ENCODE measurements around the gene GRAMD1B. TPM values are rescaled to one million over a fixed set of nuclear protein-coding genes. Genes with fewer than 3 reads are reported as not detected.
"Not testable (repeated sequence)": the region's sequence is repeated elsewhere in the genome, so short reads cannot be mapped to it uniquely, and the experiment has no call there.

Gene GRAMD1B
- total and polyA plus RNA-seq, 2 donors from 2014 or later: 4.4 to 18.2 TPM

- H3K9ac ChIP-seq (ENCODE audit: low read length in 3 of 3): no peak overlapping the region
- H3K9me3 ChIP-seq (ENCODE audit: control insufficient read depth in 2 of 3, insufficient read depth in 1 of 3, low read length in 3 of 3): no peaks in the 10 kb centered on the region
- DNase-seq (peak; percentile 90 to 95 (median 94)), FAIRE-seq (peak; percentile 33)
- peak; percentile 80 for TF ChIP-seq CTCF (IDR thresholded peaks at IDR 0.05; ENCODE audit: borderline replicate concordance, extremely low read depth, insufficient read depth)
- H3K27ac ChIP-seq (ENCODE audit: low read depth in 2 of 2, low read length in 2 of 2): no peak overlapping the region
- intact Hi-C loops (cut with DNase I): loop anchor here (5.0 to 10.0 kb wide), 2 partner anchors 66 to 194 kb away; no protein-coding TSS in a partner anchor
- no peaks in the 10 kb centered on the region for H3K27me3 ChIP-seq (ENCODE audit: control insufficient read depth, insufficient read depth, low read length)
- no peaks in the 10 kb centered on the region for H3K36me3 ChIP-seq (ENCODE audit: control insufficient read depth in 2 of 3, insufficient read depth in 3 of 3, low read length in 3 of 3)
- no peaks in the 10 kb centered on the region for H3K4me1 ChIP-seq (ENCODE audit: control insufficient read depth in 2 of 3, insufficient read depth in 2 of 3, low read depth in 1 of 3, low read length in 3 of 3)
- no peak overlapping the region for H3K4me3 ChIP-seq (ENCODE audit: low read length in 3 of 3)
These were observed 81.2 kb downstream of the GRAMD1B start for GRCh38 chr11:123511037-123511870.

- not testable (repeated sequence) for H3K4me3 ChIP-seq (ENCODE audit: low read length in 3 of 3); H3K27me3 ChIP-seq (ENCODE audit: control insufficient read depth, insufficient read depth, low read length); H3K36me3 ChIP-seq (ENCODE audit: control insufficient read depth in 2 of 3, insufficient read depth in 3 of 3, low read length in 3 of 3); H3K27ac ChIP-seq (ENCODE audit: low read depth in 2 of 2, low read length in 2 of 2); DNase-seq; H3K9me3 ChIP-seq (ENCODE audit: control insufficient read depth in 2 of 3, insufficient read depth in 1 of 3, low read length in 3 of 3); H3K4me1 ChIP-seq (ENCODE audit: control insufficient read depth in 2 of 3, insufficient read depth in 2 of 3, low read depth in 1 of 3, low read length in 3 of 3); FAIRE-seq; H3K9ac ChIP-seq (ENCODE audit: low read length in 3 of 3)
- intact Hi-C loops (cut with DNase I): loop anchor here (5.0 to 10.0 kb wide), 2 partner anchors 64 to 191 kb away; no protein-coding TSS in a partner anchor
These were observed 83.2 kb downstream of the GRAMD1B start for GRCh38 chr11:123513309-123513708.

GRCh38 chr11:123516238-123516637, 86.2 kb downstream of the GRAMD1B start:
- Histone ChIP-seq H3K27me3 (ENCODE audit: control insufficient read depth, insufficient read depth, low read length) (no peaks in the 10 kb centered on the region), H3K4me3 (ENCODE audit: low read length in 3 of 3) (no peak overlapping the region), H3K9me3 (ENCODE audit: control insufficient read depth in 2 of 3, insufficient read depth in 1 of 3, low read length in 3 of 3) (no peaks in the 10 kb centered on the region), H3K4me1 (ENCODE audit: control insufficient read depth in 2 of 3, insufficient read depth in 2 of 3, low read depth in 1 of 3, low read length in 3 of 3) (no peaks in the 10 kb centered on the region), H3K27ac (ENCODE audit: low read depth in 2 of 2, low read length in 2 of 2) (no peak overlapping the region), H3K36me3 (ENCODE audit: control insufficient read depth in 2 of 3, insufficient read depth in 3 of 3, low read length in 3 of 3) (no peaks in the 10 kb centered on the region), H3K9ac (ENCODE audit: low read length in 3 of 3) (no peak overlapping the region)
- no peak for FAIRE-seq
- no peak for TF ChIP-seq CTCF (IDR thresholded peaks at IDR 0.05; ENCODE audit: borderline replicate concordance, extremely low read depth, insufficient read depth)
- DNase-seq: no peak
- intact Hi-C loops (cut with DNase I): loop anchor here (10.0 kb wide), 1 partner anchor 189 kb away; no protein-coding TSS in a partner anchor

- H3K9ac ChIP-seq (ENCODE audit: low read length in 3 of 3): no peak overlapping the region
- no peak overlapping the region for H3K4me3 ChIP-seq (ENCODE audit: low read length in 3 of 3)
- no peaks in the 10 kb centered on the region for H3K9me3 ChIP-seq (ENCODE audit: control insufficient read depth in 2 of 3, insufficient read depth in 1 of 3, low read length in 3 of 3)
- H3K27me3 ChIP-seq (ENCODE audit: control insufficient read depth, insufficient read depth, low read length): no peaks in the 10 kb centered on the region
- intact Hi-C loops (cut with DNase I): loop anchor here (10.0 kb wide), 1 partner anchor 187 kb away; no protein-coding TSS in a partner anchor
- H3K36me3 ChIP-seq (ENCODE audit: control insufficient read depth in 2 of 3, insufficient read depth in 3 of 3, low read length in 3 of 3): no peaks in the 10 kb centered on the region
- no peaks in the 10 kb centered on the region for H3K4me1 ChIP-seq (ENCODE audit: control insufficient read depth in 2 of 3, insufficient read depth in 2 of 3, low read depth in 1 of 3, low read length in 3 of 3)
- no peak for FAIRE-seq
- no peak for TF ChIP-seq CTCF (IDR thresholded peaks at IDR 0.05; ENCODE audit: borderline replicate concordance, extremely low read depth, insufficient read depth)
- DNase-seq: no peak
- H3K27ac ChIP-seq (ENCODE audit: low read depth in 2 of 2, low read length in 2 of 2): no peak overlapping the region
These were observed 87.7 kb downstream of the GRAMD1B start for GRCh38 chr11:123517559-123518364.

Data from kidney (tissue), 14 donors.